IMR-90 (cell line): ENCODE results near the gene SHROOM3.

Source experiments
- BHLHE40 ChIP-seq: fragments of 150-350 bp; IDR thresholded peaks from 2 replicates; pipeline ENCODE4 v1.6.1; 2016; ENCODE audit warnings: mild to moderate bottlenecking, low read depth, low read length
- CHD1 ChIP-seq: IDR thresholded peaks from 2 replicates; pipeline ENCODE4 v1.6.1; 2012; ENCODE audit warnings: low read depth, low read length, improper control_type of control experiment
- FOS ChIP-seq: fragments of 150-350 bp; IDR thresholded peaks from 2 replicates; pipeline ENCODE4 v1.6.1; 2016; ENCODE audit warnings: low read depth, low read length
- MAFK ChIP-seq: IDR thresholded peaks from 2 replicates; pipeline ENCODE4 v1.6.1; 2012; ENCODE audit warnings: low read depth, low read length, improper control_type of control experiment
- MAZ ChIP-seq: IDR thresholded peaks from 2 replicates; pipeline ENCODE4 v1.6.1; 2012; ENCODE audit warnings: low read depth, mild to moderate bottlenecking, low read length, improper control_type of control experiment, moderate library complexity, borderline replicate concordance
- MXI1 ChIP-seq: IDR thresholded peaks from 2 replicates; pipeline ENCODE4 v1.6.1; 2012; ENCODE audit warnings: low read depth, mild to moderate bottlenecking, low read length, moderate library complexity, borderline replicate concordance
- NFE2L2 ChIP-seq: fragments of 150-350 bp; IDR thresholded peaks from 2 replicates; pipeline ENCODE4 v1.6.1; 2016; ENCODE audit warnings: low read depth, mild to moderate bottlenecking, low read length
- POLR2A ChIP-seq: IDR thresholded peaks from 2 replicates; pipeline ENCODE4 v1.6.1; 2012; ENCODE audit warnings: mild to moderate bottlenecking, low read depth, low read length
- RCOR1 ChIP-seq: IDR thresholded peaks from 2 replicates; pipeline ENCODE4 v1.6.1; 2012; ENCODE audit warnings: mild to moderate bottlenecking, low read length, improper control_type of control experiment; ENCODE audit not compliant: insufficient replicate concordance
- RFX5 ChIP-seq: IDR thresholded peaks from 2 replicates; pipeline ENCODE4 v1.8.0; 2012; ENCODE audit warnings: low read depth, mild to moderate bottlenecking, low read length, moderate library complexity
- SMC3 ChIP-seq: fragments of 150-350 bp; IDR thresholded peaks from 2 replicates; pipeline ENCODE4 v1.6.1; 2016; ENCODE audit warnings: low read depth, mild to moderate bottlenecking, antibody characterized with exemption, low read length, moderate library complexity
- TF ChIP-seq, protein P1 (sequence below): conservative IDR thresholded peaks from 2 replicates; pipeline ENCODE4 v1.5.1; 2012; ENCODE audit warnings: mild to moderate bottlenecking, low read depth, low read length, improper control_type of control experiment
- TF ChIP-seq, protein P2 (sequence below): fragments of 150-350 bp; IDR thresholded peaks from 2 replicates; pipeline ENCODE4 v1.6.1; 2017; ENCODE audit warnings: mild to moderate bottlenecking, antibody characterized with exemption, low read length, low read depth
- TF ChIP-seq, protein P3 (sequence below): fragments of 150-350 bp; IDR thresholded peaks from 2 replicates; pipeline ENCODE4 v1.6.1; 2016; ENCODE audit warnings: low read depth, mild to moderate bottlenecking, low read length, moderate library complexity, borderline replicate concordance

DNA sequence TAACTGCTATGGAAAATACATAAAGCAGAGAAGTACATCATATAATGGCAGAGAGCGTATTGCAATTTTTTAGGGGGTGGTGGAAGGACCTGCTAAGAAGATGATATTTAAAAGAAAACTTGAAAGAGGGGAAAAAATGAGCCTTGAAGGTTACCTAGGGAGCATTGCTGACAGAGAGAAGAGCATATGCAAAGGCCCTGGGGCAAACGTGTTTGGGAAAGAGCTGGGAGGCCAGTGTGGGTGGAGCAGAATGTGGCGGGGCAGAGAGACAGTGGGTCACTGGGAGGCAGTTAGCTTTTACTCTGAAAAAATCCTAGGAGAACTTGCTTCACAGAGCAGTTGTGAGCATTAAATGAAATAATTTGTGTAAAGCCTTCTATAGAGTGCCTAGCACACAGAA, 157.0 kb downstream of the SHROOM3 start:
- TF ChIP-seq, protein P1, sequence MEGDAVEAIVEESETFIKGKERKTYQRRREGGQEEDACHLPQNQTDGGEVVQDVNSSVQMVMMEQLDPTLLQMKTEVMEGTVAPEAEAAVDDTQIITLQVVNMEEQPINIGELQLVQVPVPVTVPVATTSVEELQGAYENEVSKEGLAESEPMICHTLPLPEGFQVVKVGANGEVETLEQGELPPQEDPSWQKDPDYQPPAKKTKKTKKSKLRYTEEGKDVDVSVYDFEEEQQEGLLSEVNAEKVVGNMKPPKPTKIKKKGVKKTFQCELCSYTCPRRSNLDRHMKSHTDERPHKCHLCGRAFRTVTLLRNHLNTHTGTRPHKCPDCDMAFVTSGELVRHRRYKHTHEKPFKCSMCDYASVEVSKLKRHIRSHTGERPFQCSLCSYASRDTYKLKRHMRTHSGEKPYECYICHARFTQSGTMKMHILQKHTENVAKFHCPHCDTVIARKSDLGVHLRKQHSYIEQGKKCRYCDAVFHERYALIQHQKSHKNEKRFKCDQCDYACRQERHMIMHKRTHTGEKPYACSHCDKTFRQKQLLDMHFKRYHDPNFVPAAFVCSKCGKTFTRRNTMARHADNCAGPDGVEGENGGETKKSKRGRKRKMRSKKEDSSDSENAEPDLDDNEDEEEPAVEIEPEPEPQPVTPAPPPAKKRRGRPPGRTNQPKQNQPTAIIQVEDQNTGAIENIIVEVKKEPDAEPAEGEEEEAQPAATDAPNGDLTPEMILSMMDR = no peak
- TF ChIP-seq FOS (no peak), MAZ (no peak), POLR2A (no peak), BHLHE40 (no peak), SMC3 (no peak), RCOR1 (no peak), MXI1 (no peak), RFX5 (no peak), MAFK (no peak), NFE2L2 (no peak), CHD1 (no peak)
- TF ChIP-seq, protein P2, sequence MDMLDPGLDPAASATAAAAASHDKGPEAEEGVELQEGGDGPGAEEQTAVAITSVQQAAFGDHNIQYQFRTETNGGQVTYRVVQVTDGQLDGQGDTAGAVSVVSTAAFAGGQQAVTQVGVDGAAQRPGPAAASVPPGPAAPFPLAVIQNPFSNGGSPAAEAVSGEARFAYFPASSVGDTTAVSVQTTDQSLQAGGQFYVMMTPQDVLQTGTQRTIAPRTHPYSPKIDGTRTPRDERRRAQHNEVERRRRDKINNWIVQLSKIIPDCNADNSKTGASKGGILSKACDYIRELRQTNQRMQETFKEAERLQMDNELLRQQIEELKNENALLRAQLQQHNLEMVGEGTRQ = no peak
- TF ChIP-seq, protein P3, sequence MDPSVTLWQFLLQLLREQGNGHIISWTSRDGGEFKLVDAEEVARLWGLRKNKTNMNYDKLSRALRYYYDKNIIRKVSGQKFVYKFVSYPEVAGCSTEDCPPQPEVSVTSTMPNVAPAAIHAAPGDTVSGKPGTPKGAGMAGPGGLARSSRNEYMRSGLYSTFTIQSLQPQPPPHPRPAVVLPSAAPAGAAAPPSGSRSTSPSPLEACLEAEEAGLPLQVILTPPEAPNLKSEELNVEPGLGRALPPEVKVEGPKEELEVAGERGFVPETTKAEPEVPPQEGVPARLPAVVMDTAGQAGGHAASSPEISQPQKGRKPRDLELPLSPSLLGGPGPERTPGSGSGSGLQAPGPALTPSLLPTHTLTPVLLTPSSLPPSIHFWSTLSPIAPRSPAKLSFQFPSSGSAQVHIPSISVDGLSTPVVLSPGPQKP = no peak
